ENCODE measurements around the gene CCDC102B.
"Not testable (repeated sequence)": the region's sequence is repeated elsewhere in the genome, so short reads cannot be mapped to it uniquely, and the experiment has no call there.

CCDC102B gene

DNA sequence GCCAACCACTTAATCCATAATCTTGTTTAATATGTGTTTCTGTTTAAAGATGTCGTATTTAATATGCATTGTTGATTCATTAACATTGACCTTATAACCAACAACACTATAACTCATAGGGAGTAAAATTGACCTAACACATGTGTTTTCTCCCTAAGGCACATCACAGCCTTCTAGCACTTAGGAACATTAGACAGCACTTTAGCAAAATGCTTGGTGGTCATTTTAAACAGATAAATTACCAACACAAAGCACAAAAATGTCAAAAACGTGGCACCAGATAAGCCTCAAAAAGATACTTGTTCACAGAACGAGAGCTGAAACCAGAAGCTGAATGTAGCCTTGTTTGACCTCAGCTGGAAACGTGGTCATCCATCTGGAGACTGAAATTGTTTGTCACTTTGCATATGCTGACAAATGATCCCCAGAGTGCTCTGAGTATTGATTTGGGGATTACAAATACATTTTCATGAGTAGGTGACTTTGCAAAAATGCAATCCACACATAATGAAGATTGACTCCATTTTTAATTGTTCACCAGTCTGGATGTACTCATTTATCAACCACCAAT lies 139.2 kb downstream of the CCDC102B start:
- TF ChIP-seq, protein P1, sequence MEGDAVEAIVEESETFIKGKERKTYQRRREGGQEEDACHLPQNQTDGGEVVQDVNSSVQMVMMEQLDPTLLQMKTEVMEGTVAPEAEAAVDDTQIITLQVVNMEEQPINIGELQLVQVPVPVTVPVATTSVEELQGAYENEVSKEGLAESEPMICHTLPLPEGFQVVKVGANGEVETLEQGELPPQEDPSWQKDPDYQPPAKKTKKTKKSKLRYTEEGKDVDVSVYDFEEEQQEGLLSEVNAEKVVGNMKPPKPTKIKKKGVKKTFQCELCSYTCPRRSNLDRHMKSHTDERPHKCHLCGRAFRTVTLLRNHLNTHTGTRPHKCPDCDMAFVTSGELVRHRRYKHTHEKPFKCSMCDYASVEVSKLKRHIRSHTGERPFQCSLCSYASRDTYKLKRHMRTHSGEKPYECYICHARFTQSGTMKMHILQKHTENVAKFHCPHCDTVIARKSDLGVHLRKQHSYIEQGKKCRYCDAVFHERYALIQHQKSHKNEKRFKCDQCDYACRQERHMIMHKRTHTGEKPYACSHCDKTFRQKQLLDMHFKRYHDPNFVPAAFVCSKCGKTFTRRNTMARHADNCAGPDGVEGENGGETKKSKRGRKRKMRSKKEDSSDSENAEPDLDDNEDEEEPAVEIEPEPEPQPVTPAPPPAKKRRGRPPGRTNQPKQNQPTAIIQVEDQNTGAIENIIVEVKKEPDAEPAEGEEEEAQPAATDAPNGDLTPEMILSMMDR (IDR thresholded peaks at IDR 0.05; ENCODE audit: poor library complexity, severe bottlenecking) = no peak
- H3K36me3 ChIP-seq (ENCODE audit: low read depth) = no peaks in the 10 kb centered on the region
- no peaks in the 10 kb centered on the region for H3K27me3 ChIP-seq (ENCODE audit: insufficient read depth, poor library complexity, severe bottlenecking)
- DNase-seq (ENCODE audit: low spot score) (no peak), ATAC-seq (ENCODE audit: low read depth) (no peak)
- no peaks in the 10 kb centered on the region for H3K9me3 ChIP-seq (ENCODE audit: severe bottlenecking)
- no peak overlapping the region for H3K27ac ChIP-seq (ENCODE audit: poor library complexity, severe bottlenecking)
- H3K4me1 ChIP-seq (ENCODE audit: insufficient read depth, poor library complexity, severe bottlenecking) = peaks cover 6% of the 10 kb centered on the region
- H3K4me3 ChIP-seq (ENCODE audit: severe bottlenecking) = no peak overlapping the region

DNA sequence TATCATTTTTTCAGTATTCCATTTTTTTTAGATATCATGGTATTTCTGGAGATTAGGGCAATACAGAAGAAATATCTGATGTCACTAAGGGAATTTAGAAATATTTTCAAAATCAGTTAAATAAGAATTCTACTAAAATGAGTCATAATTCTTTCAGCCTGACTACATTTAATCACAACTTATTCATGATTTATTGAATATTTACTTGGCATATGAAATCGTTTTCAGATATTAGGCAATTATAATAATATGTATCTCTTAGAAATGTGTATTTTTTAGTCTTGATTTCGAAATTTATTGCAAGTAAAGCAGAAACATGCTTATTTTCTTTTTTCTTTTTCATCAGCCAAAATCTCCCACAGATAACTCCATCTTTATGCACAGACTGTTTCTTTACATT lies 142.2 kb downstream of the CCDC102B start:
- Histone ChIP-seq H3K36me3 (ENCODE audit: low read depth) (no peaks in the 10 kb centered on the region), H3K9me3 (ENCODE audit: severe bottlenecking) (no peaks in the 10 kb centered on the region), H3K4me3 (ENCODE audit: severe bottlenecking) (no peak overlapping the region), H3K4me1 (ENCODE audit: insufficient read depth, poor library complexity, severe bottlenecking) (peaks cover 6% of the 10 kb centered on the region), H3K27me3 (ENCODE audit: insufficient read depth, poor library complexity, severe bottlenecking) (no peaks in the 10 kb centered on the region), H3K27ac (ENCODE audit: poor library complexity, severe bottlenecking) (no peak overlapping the region)
- TF ChIP-seq, protein P1 (IDR thresholded peaks at IDR 0.05; ENCODE audit: poor library complexity, severe bottlenecking) = no peak
- DNase-seq (ENCODE audit: low spot score) = no peak
- no peak for ATAC-seq (ENCODE audit: low read depth)

DNA sequence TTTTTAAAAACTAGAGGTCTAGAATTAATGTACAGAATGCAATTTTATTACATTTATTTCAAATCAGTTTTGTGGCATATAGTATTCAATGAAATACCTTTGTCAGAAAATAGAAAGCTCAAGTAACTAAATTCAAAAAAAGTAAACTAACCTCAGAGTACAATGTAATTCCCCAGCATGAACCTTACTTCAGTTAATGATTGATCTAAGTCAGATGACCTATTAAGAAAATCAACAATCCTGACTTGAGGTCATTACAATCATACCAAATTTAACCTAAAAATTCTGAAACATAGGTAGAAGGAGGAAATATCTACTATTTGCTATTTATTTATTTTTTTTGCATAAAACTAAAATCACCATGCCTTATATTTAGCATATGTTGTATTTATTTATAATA lies 142.9 kb downstream of the CCDC102B start:
- Histone ChIP-seq H3K9me3 (ENCODE audit: severe bottlenecking) (no peaks in the 10 kb centered on the region), H3K27me3 (ENCODE audit: insufficient read depth, poor library complexity, severe bottlenecking) (no peaks in the 10 kb centered on the region), H3K4me3 (ENCODE audit: severe bottlenecking) (no peak overlapping the region), H3K36me3 (ENCODE audit: low read depth) (no peaks in the 10 kb centered on the region), H3K4me1 (ENCODE audit: insufficient read depth, poor library complexity, severe bottlenecking) (peaks cover 6% of the 10 kb centered on the region), H3K27ac (ENCODE audit: poor library complexity, severe bottlenecking) (no peak overlapping the region)
- no peak for ATAC-seq (ENCODE audit: low read depth)
- TF ChIP-seq, protein P1 (IDR thresholded peaks at IDR 0.05; ENCODE audit: poor library complexity, severe bottlenecking) = no peak
- DNase-seq (ENCODE audit: low spot score) = no peak

DNA sequence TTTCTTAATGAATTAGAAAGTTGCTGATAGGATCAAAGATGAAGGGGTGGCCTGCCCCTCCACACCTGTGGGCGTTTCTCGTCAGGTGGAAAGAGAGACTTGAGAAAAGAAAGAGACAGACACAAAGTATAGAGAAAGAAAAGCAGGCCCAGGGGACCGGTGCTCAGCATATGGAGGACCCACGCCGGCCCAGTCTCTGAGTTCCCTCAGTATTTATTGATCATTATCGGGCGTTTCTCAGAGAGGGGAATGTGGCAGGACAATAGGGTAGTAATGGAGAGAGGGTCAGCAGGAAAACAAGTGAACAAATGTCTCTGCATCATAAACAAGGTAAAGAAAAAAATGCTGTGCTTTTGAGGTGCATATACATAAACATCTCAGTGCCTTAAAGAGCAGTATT lies 144.3 kb downstream of the CCDC102B start:
- peaks cover 6% of the 10 kb centered on the region for H3K4me1 ChIP-seq (ENCODE audit: insufficient read depth, poor library complexity, severe bottlenecking)
- no peak overlapping the region for H3K27ac ChIP-seq (ENCODE audit: poor library complexity, severe bottlenecking)
- TF ChIP-seq, protein P1 (IDR thresholded peaks at IDR 0.05; ENCODE audit: poor library complexity, severe bottlenecking) = no peak
- no peak for ATAC-seq (ENCODE audit: low read depth)
- H3K36me3 ChIP-seq (ENCODE audit: low read depth) = no peaks in the 10 kb centered on the region
- DNase-seq (ENCODE audit: low spot score) = no peak
- no peak overlapping the region for H3K4me3 ChIP-seq (ENCODE audit: severe bottlenecking)
- no peaks in the 10 kb centered on the region for H3K9me3 ChIP-seq (ENCODE audit: severe bottlenecking)
- no peaks in the 10 kb centered on the region for H3K27me3 ChIP-seq (ENCODE audit: insufficient read depth, poor library complexity, severe bottlenecking)

DNA sequence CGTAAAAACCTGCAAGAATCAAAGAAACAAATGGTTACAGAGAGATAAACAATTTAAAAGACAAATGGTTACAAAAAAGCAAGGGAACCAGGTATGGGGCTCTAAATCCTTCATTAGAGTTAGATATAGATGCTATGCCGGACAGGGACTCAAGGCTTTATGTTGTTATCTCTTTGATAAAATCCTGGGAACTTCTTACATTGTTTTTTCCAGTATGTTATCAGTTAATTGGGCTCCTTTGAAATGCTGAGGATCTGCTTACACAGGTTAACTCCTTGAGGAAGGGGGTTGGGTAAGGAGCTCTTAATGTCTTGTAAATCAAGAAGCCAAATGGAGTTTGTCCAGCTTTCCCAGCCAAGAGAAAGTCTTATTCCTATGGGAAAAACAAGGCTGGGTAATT lies 146.0 kb downstream of the CCDC102B start:
- not testable (repeated sequence) for ATAC-seq (ENCODE audit: low read depth); DNase-seq (ENCODE audit: low spot score); H3K4me3 ChIP-seq (ENCODE audit: severe bottlenecking); H3K36me3 ChIP-seq (ENCODE audit: low read depth); H3K4me1 ChIP-seq (ENCODE audit: insufficient read depth, poor library complexity, severe bottlenecking); H3K9me3 ChIP-seq (ENCODE audit: severe bottlenecking); H3K27ac ChIP-seq (ENCODE audit: poor library complexity, severe bottlenecking); H3K27me3 ChIP-seq (ENCODE audit: insufficient read depth, poor library complexity, severe bottlenecking)

Measured in RWPE2 (cell line).